LNCAP (cell line): ENCODE measurements around the gene TBX1.

Experiments used
- CTCF ChIP-seq: fragments of 450-650 bp; IDR thresholded peaks from 2 replicates; pipeline ENCODE4 v1.5.1; 2017; ENCODE audit warnings: mild to moderate bottlenecking

TBX1 gene

GRCh38 chr22:19737846-19738663 lies 22.5 kb upstream of the TBX1 start:
- no peak for TF ChIP-seq CTCF

GRCh38 chr22:19738664-19739447 lies 21.7 kb upstream of the TBX1 start:
- TF ChIP-seq CTCF = no peak

GRCh38 chr22:19739448-19739895 lies 21.1 kb upstream of the TBX1 start:
- no peak for TF ChIP-seq CTCF

GRCh38 chr22:19739911-19740449 lies 20.6 kb upstream of the TBX1 start:
- no peak for TF ChIP-seq CTCF

GRCh38 chr22:19740586-19740985 lies 20.0 kb upstream of the TBX1 start:
- no peak for TF ChIP-seq CTCF

- no peak for TF ChIP-seq CTCF
Observed at GRCh38 chr22:19741053-19741452, 19.5 kb upstream of the TBX1 start.

GRCh38 chr22:19742160-19743066 lies 18.2 kb upstream of the TBX1 start:
- no peak for TF ChIP-seq CTCF
